Nephron (organoid): ENCODE results near the gene LGI4.

Experiments used
- H3K27ac Mint-ChIP-seq, 3 experiments: 2 replicates each; pipeline ENCODE4 v1.8.0; 2020; ENCODE audit warnings: mixed read lengths in 3 of 3, mild to moderate bottlenecking in 2 of 3, moderate library complexity in 1 of 3
- H3K27me3 Mint-ChIP-seq: 2 replicates; pipeline ENCODE4 v1.8.0; 2021; ENCODE audit warnings: low read depth, mild to moderate bottlenecking, moderate library complexity, mixed read lengths
- H3K36me3 Mint-ChIP-seq: 2 replicates; pipeline ENCODE4 v1.8.0; 2020; ENCODE audit warnings: low read depth, mixed read lengths
- H3K4me1 Mint-ChIP-seq: 2 replicates; pipeline ENCODE4 v1.8.0; 2020; ENCODE audit warnings: mixed read lengths
- H3K4me3 Mint-ChIP-seq, 3 experiments: 2 replicates each; pipeline ENCODE4 v1.8.0; 2020; ENCODE audit warnings: mild to moderate bottlenecking in 3 of 3, mixed read lengths in 3 of 3, moderate library complexity in 2 of 3
- H3K9me3 Mint-ChIP-seq: 2 replicates; pipeline ENCODE4 v1.8.0; 2020; ENCODE audit warnings: mixed read lengths
- TF ChIP-seq, protein P1 (sequence below), 3 experiments: fragments of 200-600 bp; sonication (generic); IDR thresholded peaks; one replicate each; pipeline ENCODE4 v1.5.0; 2021; ENCODE audit warnings: antibody characterized with exemption in 3 of 3; ENCODE audit not compliant: unreplicated experiment in 3 of 3

Gene LGI4

GRCh38 chr19:35093941-35094647 lies 40.8 kb downstream of the LGI4 start:
- H3K9me3 Mint-ChIP-seq: no peaks in the 10 kb centered on the region
- H3K36me3 Mint-ChIP-seq: no peaks in the 10 kb centered on the region
- no peak overlapping the region for H3K4me3 Mint-ChIP-seq
- no peaks in the 10 kb centered on the region for H3K4me1 Mint-ChIP-seq
- H3K27me3 Mint-ChIP-seq: peaks cover 19% of the 10 kb centered on the region
- H3K27ac Mint-ChIP-seq: no peak overlapping the region
- TF ChIP-seq, protein P1, sequence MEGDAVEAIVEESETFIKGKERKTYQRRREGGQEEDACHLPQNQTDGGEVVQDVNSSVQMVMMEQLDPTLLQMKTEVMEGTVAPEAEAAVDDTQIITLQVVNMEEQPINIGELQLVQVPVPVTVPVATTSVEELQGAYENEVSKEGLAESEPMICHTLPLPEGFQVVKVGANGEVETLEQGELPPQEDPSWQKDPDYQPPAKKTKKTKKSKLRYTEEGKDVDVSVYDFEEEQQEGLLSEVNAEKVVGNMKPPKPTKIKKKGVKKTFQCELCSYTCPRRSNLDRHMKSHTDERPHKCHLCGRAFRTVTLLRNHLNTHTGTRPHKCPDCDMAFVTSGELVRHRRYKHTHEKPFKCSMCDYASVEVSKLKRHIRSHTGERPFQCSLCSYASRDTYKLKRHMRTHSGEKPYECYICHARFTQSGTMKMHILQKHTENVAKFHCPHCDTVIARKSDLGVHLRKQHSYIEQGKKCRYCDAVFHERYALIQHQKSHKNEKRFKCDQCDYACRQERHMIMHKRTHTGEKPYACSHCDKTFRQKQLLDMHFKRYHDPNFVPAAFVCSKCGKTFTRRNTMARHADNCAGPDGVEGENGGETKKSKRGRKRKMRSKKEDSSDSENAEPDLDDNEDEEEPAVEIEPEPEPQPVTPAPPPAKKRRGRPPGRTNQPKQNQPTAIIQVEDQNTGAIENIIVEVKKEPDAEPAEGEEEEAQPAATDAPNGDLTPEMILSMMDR (IDR thresholded peaks at IDR 0.05; ENCODE audit: unreplicated experiment in 3 of 3): no peak

- Mint-ChIP-seq H3K4me3 (no peak overlapping the region), H3K27ac (no peak overlapping the region)
These were observed 41.4 kb downstream of the LGI4 start for GRCh38 chr19:35093430-35093829.

GRCh38 chr19:35090506-35091214 lies 44.2 kb downstream of the LGI4 start:
- H3K9me3 Mint-ChIP-seq: no peaks in the 10 kb centered on the region
- no peaks in the 10 kb centered on the region for H3K36me3 Mint-ChIP-seq
- TF ChIP-seq, protein P1 (IDR thresholded peaks at IDR 0.05; ENCODE audit: unreplicated experiment in 3 of 3): peak; percentile 61 to 69 (median 63)
- peaks cover 15% of the 10 kb centered on the region for H3K27me3 Mint-ChIP-seq
- peak overlapping the region in 1 of 3 experiments; percentile 54 for H3K4me3 Mint-ChIP-seq
- no peaks in the 10 kb centered on the region for H3K4me1 Mint-ChIP-seq
- no peak overlapping the region for H3K27ac Mint-ChIP-seq

More at GRCh38 chr19:35093430-35093829, 41.4 kb downstream of the LGI4 start:
- TF ChIP-seq, protein P1 (IDR thresholded peaks at IDR 0.05; ENCODE audit: unreplicated experiment in 3 of 3): no peak
- no peaks in the 10 kb centered on the region for H3K36me3 Mint-ChIP-seq
- no peaks in the 10 kb centered on the region for H3K9me3 Mint-ChIP-seq
- peaks cover 19% of the 10 kb centered on the region for H3K27me3 Mint-ChIP-seq
- no peaks in the 10 kb centered on the region for H3K4me1 Mint-ChIP-seq

GRCh38 chr19:35090160-35090505 lies 44.7 kb downstream of the LGI4 start:
- no peak overlapping the region for H3K4me3 Mint-ChIP-seq
- no peaks in the 10 kb centered on the region for H3K4me1 Mint-ChIP-seq

DNA sequence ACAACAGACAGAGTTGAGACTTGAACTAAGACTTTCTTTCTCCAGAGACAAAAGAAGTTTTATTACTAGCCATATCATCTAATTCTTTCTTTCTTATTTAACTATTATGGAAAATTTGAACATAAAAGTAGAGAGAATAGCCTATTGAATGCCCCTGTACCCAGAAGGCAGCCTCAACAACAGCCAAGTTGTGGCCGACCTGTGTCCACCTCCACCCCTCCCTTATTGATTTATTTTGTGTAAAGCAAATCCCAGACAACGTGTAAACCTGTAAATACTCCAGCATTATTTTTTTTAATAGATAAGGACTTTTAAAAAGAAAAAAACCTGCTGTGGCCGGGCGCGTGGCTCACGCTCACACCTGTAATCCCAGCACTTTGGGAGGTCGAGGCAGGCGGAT lies 45.3 kb downstream of the LGI4 start:
- TF ChIP-seq, protein P1 (IDR thresholded peaks at IDR 0.05; ENCODE audit: unreplicated experiment in 3 of 3): no peak
- Mint-ChIP-seq H3K9me3 (no peaks in the 10 kb centered on the region), H3K4me3 (no peak overlapping the region), H3K27ac (no peak overlapping the region), H3K36me3 (no peaks in the 10 kb centered on the region), H3K4me1 (no peaks in the 10 kb centered on the region), H3K27me3 (peaks cover 18% of the 10 kb centered on the region)

More at GRCh38 chr19:35090160-35090505, 44.7 kb downstream of the LGI4 start:
- TF ChIP-seq, protein P1 (IDR thresholded peaks at IDR 0.05; ENCODE audit: unreplicated experiment in 3 of 3): no peak
- Mint-ChIP-seq H3K27me3 (peaks cover 15% of the 10 kb centered on the region), H3K36me3 (no peaks in the 10 kb centered on the region), H3K27ac (no peak overlapping the region), H3K9me3 (no peaks in the 10 kb centered on the region)
